Measurements from ENCODE around the gene TFDP3. TPM values are rescaled to one million over a fixed set of nuclear protein-coding genes. Genes with fewer than 3 reads are reported as not detected.

Gene TFDP3
- total and polyA plus RNA-seq, 8 donors, result not detected

GRCh38 chrX:133214301-133214700, 3.9 kb downstream of the TFDP3 start:
- no peak for ATAC-seq
- no peak for TF ChIP-seq CTCF (IDR thresholded peaks at IDR 0.05)

GRCh38 chrX:133213117-133213516, 5.0 kb downstream of the TFDP3 start:
- Histone ChIP-seq H3K4me3 (no peak overlapping the region), H3K36me3 (no peaks in the 10 kb centered on the region), H3K9me3 (no peaks in the 10 kb centered on the region), H3K27me3 (no peaks in the 10 kb centered on the region), H3K27ac (no peak overlapping the region), H3K4me1 (no peaks in the 10 kb centered on the region)
- intact Hi-C loops (cut with DNase I), result no loop called here
- no peak for TF ChIP-seq CTCF (IDR thresholded peaks at IDR 0.05)
- ATAC-seq (no peak), DNase-seq (no peak)

More at GRCh38 chrX:133214301-133214700, 3.9 kb downstream of the TFDP3 start:
- H3K9me3 ChIP-seq, result no peaks in the 10 kb centered on the region
- H3K36me3 ChIP-seq, result no peaks in the 10 kb centered on the region
- H3K4me1 ChIP-seq, result no peaks in the 10 kb centered on the region
- H3K4me3 ChIP-seq, result no peak overlapping the region
- H3K27ac ChIP-seq, result no peak overlapping the region
- no peak for DNase-seq
- intact Hi-C loops (cut with DNase I), result no loop called here
- no peaks in the 10 kb centered on the region for H3K27me3 ChIP-seq

GRCh38 chrX:133207751-133208150, 10.4 kb downstream of the TFDP3 start:
- no peak overlapping the region for H3K4me3 ChIP-seq
- intact Hi-C loops (cut with DNase I), result no loop called here
- no peak overlapping the region for H3K27ac ChIP-seq
- no peak for ATAC-seq
- H3K27me3 ChIP-seq, result peaks cover 0 to 3% of the 10 kb centered on the region in 2 donors
- no peak for TF ChIP-seq CTCF (IDR thresholded peaks at IDR 0.05)
- H3K9me3 ChIP-seq, result no peaks in the 10 kb centered on the region
- DNase-seq, result peak in 2 of 4 donors; percentile 36 to 44
- H3K4me1 ChIP-seq, result no peaks in the 10 kb centered on the region
- no peaks in the 10 kb centered on the region for H3K36me3 ChIP-seq

GRCh38 chrX:133191739-133192039, 26.5 kb downstream of the TFDP3 start:
- TF ChIP-seq CTCF (IDR thresholded peaks at IDR 0.05), result no peak
- no peaks in the 10 kb centered on the region for H3K4me1 ChIP-seq
- H3K27ac ChIP-seq, result no peak overlapping the region
- ATAC-seq (no peak), DNase-seq (no peak)
- H3K4me3 ChIP-seq, result no peak overlapping the region
- H3K9me3 ChIP-seq, result no peaks in the 10 kb centered on the region
- H3K27me3 ChIP-seq, result no peaks in the 10 kb centered on the region
- no peaks in the 10 kb centered on the region for H3K36me3 ChIP-seq
- intact Hi-C loops (cut with DNase I), result no loop called here

- TF ChIP-seq CTCF (IDR thresholded peaks at IDR 0.05), result no peak
- no peak overlapping the region for H3K27ac ChIP-seq
- H3K4me1 ChIP-seq, result no peaks in the 10 kb centered on the region
- no peak for DNase-seq
- H3K27me3 ChIP-seq, result no peaks in the 10 kb centered on the region
- no peak overlapping the region for H3K4me3 ChIP-seq
- H3K9me3 ChIP-seq, result no peaks in the 10 kb centered on the region
- no peaks in the 10 kb centered on the region for H3K36me3 ChIP-seq
- intact Hi-C loops (cut with DNase I), result no loop called here
- ATAC-seq, result no peak
Observed at GRCh38 chrX:133190877-133191738, 27.0 kb downstream of the TFDP3 start.

All from left lung (tissue), 10 donors.